Keratinocyte (primary cell): ENCODE data around the gene PPP6R1.

Source experiments
- CTCF ChIP-seq, 3 experiments: IDR thresholded peaks in 1 of 3; conservative IDR thresholded peaks in 1 of 3; optimal IDR thresholded peaks in 1 of 3; 2 replicates in 2 of 3; 3 replicates in 1 of 3; pipeline versions ENCODE3 to v1.5.1; 2011; ENCODE audit warnings: low read length in 3 of 3, mild to moderate bottlenecking in 3 of 3, moderate library complexity in 2 of 3, control low read depth in 1 of 3, inconsistent platforms in 1 of 3; ENCODE audit not compliant: insufficient read depth in 2 of 3; ENCODE audit errors: extremely low read depth in 1 of 3
- EZH2 ChIP-seq: IDR thresholded peaks from one replicate; pipeline ENCODE4 v1.6.1; 2012; ENCODE audit warnings: inconsistent platforms, mild to moderate bottlenecking, low read length, moderate library complexity

GRCh38 chr19:55258828-55259539, at the start of gene PPP6R1:
- TF ChIP-seq CTCF (optimal IDR thresholded peaks at IDR 0.05 in 1 of 3, IDR thresholded peaks at IDR 0.05 in 1 of 3, conservative IDR thresholded peaks at IDR 0.05 in 1 of 3; ENCODE audit: extremely low read depth in 1 of 3, insufficient read depth in 2 of 3, low read length in 3 of 3): no peak
- no peak for TF ChIP-seq EZH2
